ENCODE data around the gene SENP5.

SENP5 gene

GRCh38 chr3:196914866-196915265 lies 47.1 kb downstream of the SENP5 start:
- Histone ChIP-seq H3K79me2 (ENCODE audit: insufficient read depth, low read length) (no peaks in the 10 kb centered on the region), H3K9me3 (ENCODE audit: insufficient read depth, low read length) (no peaks in the 10 kb centered on the region), H3F3A (ENCODE audit: insufficient read depth) (no peaks in the 10 kb centered on the region), H3K36me3 (ENCODE audit: low read length) (no peaks in the 10 kb centered on the region), H4K20me1 (ENCODE audit: low read depth, low read length) (no peaks in the 10 kb centered on the region), H3K27me3 (ENCODE audit: low read length) (no peaks in the 10 kb centered on the region), H2AFZ (ENCODE audit: low read depth, low read length, severe bottlenecking) (no peak overlapping the region), H3K9ac (ENCODE audit: low read length) (no peak overlapping the region), H3K4me2 (ENCODE audit: low read depth, low read length, poor library complexity, severe bottlenecking) (no peak overlapping the region), H3K4me3 (ENCODE audit: insufficient read depth, low read length, poor library complexity, severe bottlenecking) (no peak overlapping the region), H3K9me2 (replicated peaks; ENCODE audit: insufficient read depth, low read length) (no peaks in the 10 kb centered on the region), H3K27ac (ENCODE audit: low read depth, low read length) (no peak overlapping the region)
- TF ChIP-seq, protein P1, sequence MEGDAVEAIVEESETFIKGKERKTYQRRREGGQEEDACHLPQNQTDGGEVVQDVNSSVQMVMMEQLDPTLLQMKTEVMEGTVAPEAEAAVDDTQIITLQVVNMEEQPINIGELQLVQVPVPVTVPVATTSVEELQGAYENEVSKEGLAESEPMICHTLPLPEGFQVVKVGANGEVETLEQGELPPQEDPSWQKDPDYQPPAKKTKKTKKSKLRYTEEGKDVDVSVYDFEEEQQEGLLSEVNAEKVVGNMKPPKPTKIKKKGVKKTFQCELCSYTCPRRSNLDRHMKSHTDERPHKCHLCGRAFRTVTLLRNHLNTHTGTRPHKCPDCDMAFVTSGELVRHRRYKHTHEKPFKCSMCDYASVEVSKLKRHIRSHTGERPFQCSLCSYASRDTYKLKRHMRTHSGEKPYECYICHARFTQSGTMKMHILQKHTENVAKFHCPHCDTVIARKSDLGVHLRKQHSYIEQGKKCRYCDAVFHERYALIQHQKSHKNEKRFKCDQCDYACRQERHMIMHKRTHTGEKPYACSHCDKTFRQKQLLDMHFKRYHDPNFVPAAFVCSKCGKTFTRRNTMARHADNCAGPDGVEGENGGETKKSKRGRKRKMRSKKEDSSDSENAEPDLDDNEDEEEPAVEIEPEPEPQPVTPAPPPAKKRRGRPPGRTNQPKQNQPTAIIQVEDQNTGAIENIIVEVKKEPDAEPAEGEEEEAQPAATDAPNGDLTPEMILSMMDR (IDR thresholded peaks at IDR 0.05; ENCODE audit: insufficient read depth, low read length, poor library complexity, severe bottlenecking), result no peak
- TF ChIP-seq EZH2phosphoT487 (conservative IDR thresholded peaks at IDR 0.05; ENCODE audit: low read length), result no peak

DNA sequence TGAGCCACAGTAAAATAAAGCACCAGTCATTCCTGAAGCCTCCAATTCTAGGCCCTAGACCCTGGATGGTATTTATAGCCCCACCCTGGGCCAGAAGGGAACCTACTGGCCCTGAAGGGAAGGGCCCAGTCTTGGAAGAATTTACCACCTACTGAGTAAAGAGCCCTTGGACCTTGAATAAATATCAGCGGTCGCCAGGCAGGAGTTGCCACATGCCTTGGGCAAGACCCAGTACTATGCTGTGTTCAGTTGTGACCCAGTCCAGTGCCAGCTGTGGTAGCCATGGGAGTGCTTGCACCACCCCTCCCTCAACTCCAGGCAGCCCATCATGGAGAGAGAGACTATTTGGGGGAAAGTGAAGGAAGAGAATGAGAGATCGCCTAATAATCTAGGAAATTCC lies 47.7 kb downstream of the SENP5 start:
- Histone ChIP-seq H3K27me3 (ENCODE audit: low read length) (no peaks in the 10 kb centered on the region), H3K27ac (ENCODE audit: low read depth, low read length) (no peak overlapping the region)

GRCh38 chr3:196916221-196916620 lies 48.5 kb downstream of the SENP5 start:
- TF ChIP-seq, protein P1 (IDR thresholded peaks at IDR 0.05; ENCODE audit: insufficient read depth, low read length, poor library complexity, severe bottlenecking), result no peak
- TF ChIP-seq EZH2phosphoT487 (conservative IDR thresholded peaks at IDR 0.05; ENCODE audit: low read length), result no peak
- no peaks in the 10 kb centered on the region for H3K9me3 ChIP-seq (ENCODE audit: insufficient read depth, low read length)
- no peaks in the 10 kb centered on the region for H3K79me2 ChIP-seq (ENCODE audit: insufficient read depth, low read length)
- no peaks in the 10 kb centered on the region for H3K9me2 ChIP-seq (replicated peaks; ENCODE audit: insufficient read depth, low read length)
- no peak overlapping the region for H2AFZ ChIP-seq (ENCODE audit: low read depth, low read length, severe bottlenecking)
- H3F3A ChIP-seq (ENCODE audit: insufficient read depth), result no peaks in the 10 kb centered on the region
- no peak overlapping the region for H3K4me3 ChIP-seq (ENCODE audit: insufficient read depth, low read length, poor library complexity, severe bottlenecking)
- no peaks in the 10 kb centered on the region for H3K27me3 ChIP-seq (ENCODE audit: low read length)
- H4K20me1 ChIP-seq (ENCODE audit: low read depth, low read length), result no peaks in the 10 kb centered on the region
- no peak overlapping the region for H3K4me2 ChIP-seq (ENCODE audit: low read depth, low read length, poor library complexity, severe bottlenecking)
- no peak overlapping the region for H3K9ac ChIP-seq (ENCODE audit: low read length)
- no peak overlapping the region for H3K27ac ChIP-seq (ENCODE audit: low read depth, low read length)
- no peaks in the 10 kb centered on the region for H3K36me3 ChIP-seq (ENCODE audit: low read length)

More for the DNA sequence above, 47.7 kb downstream of the SENP5 start:
- Histone ChIP-seq H3K9me3 (ENCODE audit: insufficient read depth, low read length) (no peaks in the 10 kb centered on the region), H3K9ac (ENCODE audit: low read length) (no peak overlapping the region), H2AFZ (ENCODE audit: low read depth, low read length, severe bottlenecking) (no peak overlapping the region), H3K4me2 (ENCODE audit: low read depth, low read length, poor library complexity, severe bottlenecking) (no peak overlapping the region), H3K36me3 (ENCODE audit: low read length) (no peaks in the 10 kb centered on the region), H3F3A (ENCODE audit: insufficient read depth) (no peaks in the 10 kb centered on the region), H4K20me1 (ENCODE audit: low read depth, low read length) (no peaks in the 10 kb centered on the region), H3K79me2 (ENCODE audit: insufficient read depth, low read length) (no peaks in the 10 kb centered on the region), H3K9me2 (replicated peaks; ENCODE audit: insufficient read depth, low read length) (no peaks in the 10 kb centered on the region), H3K4me3 (ENCODE audit: insufficient read depth, low read length, poor library complexity, severe bottlenecking) (no peak overlapping the region)
- TF ChIP-seq, protein P1 (IDR thresholded peaks at IDR 0.05; ENCODE audit: insufficient read depth, low read length, poor library complexity, severe bottlenecking), result no peak
- TF ChIP-seq EZH2phosphoT487 (conservative IDR thresholded peaks at IDR 0.05; ENCODE audit: low read length), result no peak

Measured in SU-DHL-6 (cell line).